Measurements from ENCODE around the gene ARRB2.

- TF ChIP-seq, protein P1, sequence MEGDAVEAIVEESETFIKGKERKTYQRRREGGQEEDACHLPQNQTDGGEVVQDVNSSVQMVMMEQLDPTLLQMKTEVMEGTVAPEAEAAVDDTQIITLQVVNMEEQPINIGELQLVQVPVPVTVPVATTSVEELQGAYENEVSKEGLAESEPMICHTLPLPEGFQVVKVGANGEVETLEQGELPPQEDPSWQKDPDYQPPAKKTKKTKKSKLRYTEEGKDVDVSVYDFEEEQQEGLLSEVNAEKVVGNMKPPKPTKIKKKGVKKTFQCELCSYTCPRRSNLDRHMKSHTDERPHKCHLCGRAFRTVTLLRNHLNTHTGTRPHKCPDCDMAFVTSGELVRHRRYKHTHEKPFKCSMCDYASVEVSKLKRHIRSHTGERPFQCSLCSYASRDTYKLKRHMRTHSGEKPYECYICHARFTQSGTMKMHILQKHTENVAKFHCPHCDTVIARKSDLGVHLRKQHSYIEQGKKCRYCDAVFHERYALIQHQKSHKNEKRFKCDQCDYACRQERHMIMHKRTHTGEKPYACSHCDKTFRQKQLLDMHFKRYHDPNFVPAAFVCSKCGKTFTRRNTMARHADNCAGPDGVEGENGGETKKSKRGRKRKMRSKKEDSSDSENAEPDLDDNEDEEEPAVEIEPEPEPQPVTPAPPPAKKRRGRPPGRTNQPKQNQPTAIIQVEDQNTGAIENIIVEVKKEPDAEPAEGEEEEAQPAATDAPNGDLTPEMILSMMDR (IDR thresholded peaks at IDR 0.05; ENCODE audit: low read length), result no peak
- no peak for TF ChIP-seq EZH2 (IDR thresholded peaks at IDR 0.05; ENCODE audit: borderline replicate concordance, low read length)
These were observed 12.3 kb downstream of the ARRB2 start for GRCh38 chr17:4722678-4723240.

Data from OCI-LY1 (cell line).